GM18867 (cell line): Measurements from ENCODE around the gene BCDIN3D.
"Not testable (repeated sequence)": the region's sequence is repeated elsewhere in the genome, so short reads cannot be mapped to it uniquely, and the experiment has no call there.

Experiments used
- ATAC-seq: cut with Tn5 transposase; IDR thresholded peaks from one replicate; pipeline ENCODE4 v1.9.1; 2021; ENCODE audit warnings: mild to moderate bottlenecking, moderate library complexity; ENCODE audit not compliant: unreplicated experiment

BCDIN3D gene

GRCh38 chr12:49877066-49877465, 34.2 kb upstream of the BCDIN3D start:
- ATAC-seq: no peak

GRCh38 chr12:49876070-49876469, 33.2 kb upstream of the BCDIN3D start:
- no peak for ATAC-seq

DNA sequence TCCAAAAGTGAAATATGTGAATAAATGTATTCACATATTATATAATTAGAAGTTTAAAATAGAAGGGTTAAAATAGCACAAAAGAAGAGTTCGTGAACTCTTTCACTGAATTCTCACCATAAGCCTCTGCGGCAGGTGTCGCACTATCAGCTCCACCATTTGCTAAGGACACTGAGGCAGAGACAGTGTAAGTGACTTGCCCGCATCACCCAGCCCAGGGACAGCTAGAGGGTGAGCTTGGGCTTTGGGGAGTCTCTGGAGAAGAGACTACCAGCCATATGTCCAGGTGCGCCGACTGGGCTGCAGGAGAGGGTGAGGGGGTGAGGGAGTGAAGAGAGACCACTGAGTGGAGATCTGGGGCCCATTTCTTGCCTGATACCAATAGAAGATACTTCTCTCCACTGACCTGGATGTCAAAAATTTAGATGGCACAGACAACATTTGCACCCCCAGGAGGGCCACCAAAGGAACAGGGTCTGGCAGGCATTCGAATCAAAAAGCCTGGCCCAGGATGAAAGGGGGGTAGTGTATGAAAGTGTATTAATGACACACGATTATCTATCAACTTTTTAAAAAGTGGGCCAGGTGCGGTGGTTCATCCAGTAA, 32.3 kb upstream of the BCDIN3D start:
- no peak for ATAC-seq

- no peak for ATAC-seq
These were observed 31.4 kb upstream of the BCDIN3D start for GRCh38 chr12:49874142-49874897.

GRCh38 chr12:49873361-49873934, 30.5 kb upstream of the BCDIN3D start:
- no peak for ATAC-seq

- ATAC-seq: no peak
These were observed 29.9 kb upstream of the BCDIN3D start for GRCh38 chr12:49872781-49873181.

DNA sequence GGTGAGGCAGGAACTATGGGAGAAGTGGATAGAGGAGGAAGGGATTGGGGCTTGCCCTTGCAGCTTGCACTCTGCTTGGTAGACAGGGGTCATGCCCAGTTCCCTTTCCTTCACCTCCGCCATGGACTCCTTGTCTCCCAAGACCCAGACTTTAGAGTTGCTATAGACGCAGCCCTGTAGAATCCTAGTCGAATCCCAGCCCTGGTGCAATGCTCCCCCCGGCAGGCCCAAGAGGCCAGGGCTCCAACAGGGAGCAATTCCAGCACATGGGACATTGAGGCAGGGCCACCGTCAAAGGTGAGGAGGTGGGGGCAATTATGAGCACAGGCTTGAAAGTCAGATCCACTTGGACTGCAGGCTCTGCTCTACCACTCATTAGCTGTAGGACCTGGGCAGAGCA, 29.5 kb upstream of the BCDIN3D start:
- ATAC-seq: no peak

DNA sequence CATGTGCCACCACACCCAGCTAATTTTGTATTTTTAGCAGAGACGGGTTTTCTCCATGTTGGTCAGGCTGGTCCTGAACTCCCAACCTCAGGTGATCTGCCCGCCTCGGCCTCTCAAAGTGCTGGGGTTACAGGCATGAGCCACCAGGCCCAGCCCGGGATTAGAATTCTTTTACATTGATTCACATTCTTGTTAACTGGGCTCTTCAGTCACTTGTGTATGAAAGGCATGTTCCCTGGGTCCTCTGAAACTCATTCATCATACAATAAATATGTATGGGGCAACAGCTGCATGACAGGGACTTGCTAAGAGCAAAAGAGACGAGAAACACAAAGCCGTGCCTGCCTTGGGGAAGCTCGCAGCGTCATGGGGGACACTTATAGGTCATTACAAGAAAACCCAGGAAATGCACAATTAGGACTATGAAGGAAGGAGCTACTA, 28.9 kb upstream of the BCDIN3D start:
- ATAC-seq: not testable (repeated sequence)

DNA sequence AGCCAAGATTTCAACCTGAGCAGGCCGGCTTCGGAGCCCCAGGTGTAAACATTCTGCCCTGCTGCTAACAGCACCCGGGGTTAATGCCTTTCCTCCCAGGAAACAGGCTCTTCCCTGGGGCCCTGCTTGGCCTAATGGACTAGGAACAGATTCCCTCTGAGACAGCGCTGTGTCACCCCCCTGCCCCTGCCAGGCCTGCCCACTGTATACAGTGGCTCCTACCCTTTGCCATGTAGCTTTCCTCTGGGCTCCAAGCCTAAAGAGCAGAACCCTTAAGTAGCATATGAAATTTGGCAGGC, 28.3 kb upstream of the BCDIN3D start:
- ATAC-seq: no peak

DNA sequence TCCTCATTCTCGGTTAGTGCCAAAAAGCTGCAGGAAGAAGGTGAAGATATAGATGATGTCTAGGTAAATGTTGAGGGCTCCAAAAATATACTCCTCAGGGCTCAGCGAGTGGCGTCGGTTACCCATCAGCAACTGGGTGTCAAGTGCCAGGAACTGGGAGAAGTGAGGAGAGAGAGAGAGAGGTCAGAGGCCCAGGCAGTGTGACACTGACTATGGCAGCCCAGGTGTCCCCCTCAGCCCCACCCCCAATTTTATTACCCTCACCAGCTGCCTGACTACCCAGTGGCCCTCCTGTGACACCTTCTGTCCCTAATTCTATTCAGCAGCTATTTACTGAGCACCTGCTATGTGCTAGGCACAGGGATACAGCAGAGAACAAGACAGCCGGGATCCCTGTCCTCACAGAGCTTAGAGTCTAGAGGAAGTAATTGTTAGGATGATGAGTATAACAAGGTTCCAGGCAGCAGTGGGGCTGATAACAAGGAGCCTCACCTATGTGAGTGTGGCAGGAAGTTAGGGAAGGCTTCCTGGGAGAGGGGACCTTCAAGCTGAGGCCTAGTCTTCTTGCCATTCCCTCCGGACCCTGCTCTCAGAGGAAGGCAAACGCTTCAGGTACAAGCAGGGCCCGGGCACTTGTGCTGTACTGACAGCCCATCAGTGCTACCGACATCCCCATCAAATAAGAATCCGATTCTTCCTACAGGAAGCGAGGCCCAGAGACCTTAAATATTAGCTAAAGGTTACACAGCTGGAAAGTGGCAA, 27.8 kb upstream of the BCDIN3D start:
- ATAC-seq: no peak

- ATAC-seq: no peak
These were observed 27.1 kb upstream of the BCDIN3D start for GRCh38 chr12:49869816-49870500.

GRCh38 chr12:49868952-49869815, 26.3 kb upstream of the BCDIN3D start:
- no peak for ATAC-seq

- ATAC-seq: no peak
These were observed 25.5 kb upstream of the BCDIN3D start for GRCh38 chr12:49868449-49868848.

- no peak for ATAC-seq
These were observed 24.9 kb upstream of the BCDIN3D start for GRCh38 chr12:49867570-49868341.

DNA sequence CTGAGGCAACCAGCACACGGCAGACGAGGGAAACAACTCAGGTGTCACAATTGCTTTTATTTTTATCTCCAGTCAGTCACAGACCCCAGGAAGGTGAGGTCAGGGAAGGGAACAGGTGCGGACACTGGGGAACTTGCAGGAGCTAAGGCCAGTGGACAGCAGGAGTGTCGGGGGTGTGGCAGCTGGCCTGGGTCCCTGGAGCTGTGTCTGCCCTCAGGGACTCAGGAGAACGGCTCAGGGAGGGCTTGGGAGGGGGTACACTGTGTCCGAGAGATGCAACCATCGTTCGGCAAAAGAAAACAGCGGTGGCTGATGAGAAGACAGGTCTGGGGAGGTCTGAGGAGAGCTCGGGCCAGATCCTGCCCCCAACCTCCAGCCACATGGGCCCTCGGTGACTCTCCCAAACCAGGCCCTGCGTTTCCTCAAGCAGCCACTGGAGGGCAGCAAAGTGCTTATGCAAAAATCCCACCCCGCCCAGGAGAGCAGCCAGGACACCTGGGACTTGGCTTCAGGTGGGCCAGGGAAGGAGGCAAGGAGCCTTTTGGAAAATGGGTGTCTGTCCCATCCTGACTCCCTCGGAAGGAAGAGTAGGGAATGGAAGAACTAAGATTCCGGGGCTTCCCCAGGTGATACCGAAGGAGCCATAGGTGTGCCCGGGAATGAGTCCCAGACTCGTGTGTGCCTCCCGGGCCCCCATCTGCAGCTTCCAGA, 24.1 kb upstream of the BCDIN3D start:
- no peak for ATAC-seq

DNA sequence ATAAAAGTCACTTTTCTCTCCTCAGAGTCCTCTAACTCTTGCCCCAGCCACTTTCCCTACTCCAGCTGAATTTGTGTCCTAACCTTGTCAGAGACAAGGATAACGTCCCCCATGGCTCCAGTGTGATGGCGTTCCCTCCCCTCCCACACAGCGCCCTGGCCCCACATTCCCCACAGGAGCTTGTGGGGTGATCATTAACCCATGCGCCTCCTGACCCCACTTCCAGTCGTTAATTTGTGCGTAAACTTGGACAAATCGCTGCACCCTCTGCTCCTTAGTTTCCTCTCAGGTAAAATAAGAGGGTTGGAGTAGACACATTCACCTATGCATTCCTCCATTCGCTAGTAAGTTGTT, 22.9 kb upstream of the BCDIN3D start:
- no peak for ATAC-seq

- no peak for ATAC-seq
These were observed 22.3 kb upstream of the BCDIN3D start for GRCh38 chr12:49865109-49865781.

DNA sequence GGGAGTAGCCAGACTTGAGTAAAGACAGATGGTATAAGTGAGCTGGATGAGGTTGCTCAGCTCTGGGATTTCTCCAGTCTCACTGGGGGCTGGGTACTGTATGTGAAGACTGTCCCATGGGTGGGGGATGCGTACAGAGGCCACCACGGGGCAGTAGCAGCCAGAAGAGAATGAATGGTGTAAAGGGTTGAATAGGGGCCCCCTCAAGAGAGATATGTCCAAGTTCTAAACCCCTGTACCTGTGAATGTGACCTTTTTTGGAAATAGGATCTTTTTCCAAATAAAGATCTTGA, 21.8 kb upstream of the BCDIN3D start:
- ATAC-seq: no peak
